Head of caudate nucleus (tissue), 42 donors: ENCODE results near the gene RAD51D.

Source experiments
- DNase-seq, 42 donors: peaks; one replicate each; pipeline versions ENCODE4 v3.0.0 to v3.0.0-alpha.2; 2020 to 2021; ENCODE audit warnings: mixed read lengths in 7 of 42
- intact Hi-C: fragments of 100-400 bp; cut with DNase I; formaldehyde crosslinking; loops from one replicate; pipeline ENCODE4 v1.15.0; 2022

Gene RAD51D

DNA sequence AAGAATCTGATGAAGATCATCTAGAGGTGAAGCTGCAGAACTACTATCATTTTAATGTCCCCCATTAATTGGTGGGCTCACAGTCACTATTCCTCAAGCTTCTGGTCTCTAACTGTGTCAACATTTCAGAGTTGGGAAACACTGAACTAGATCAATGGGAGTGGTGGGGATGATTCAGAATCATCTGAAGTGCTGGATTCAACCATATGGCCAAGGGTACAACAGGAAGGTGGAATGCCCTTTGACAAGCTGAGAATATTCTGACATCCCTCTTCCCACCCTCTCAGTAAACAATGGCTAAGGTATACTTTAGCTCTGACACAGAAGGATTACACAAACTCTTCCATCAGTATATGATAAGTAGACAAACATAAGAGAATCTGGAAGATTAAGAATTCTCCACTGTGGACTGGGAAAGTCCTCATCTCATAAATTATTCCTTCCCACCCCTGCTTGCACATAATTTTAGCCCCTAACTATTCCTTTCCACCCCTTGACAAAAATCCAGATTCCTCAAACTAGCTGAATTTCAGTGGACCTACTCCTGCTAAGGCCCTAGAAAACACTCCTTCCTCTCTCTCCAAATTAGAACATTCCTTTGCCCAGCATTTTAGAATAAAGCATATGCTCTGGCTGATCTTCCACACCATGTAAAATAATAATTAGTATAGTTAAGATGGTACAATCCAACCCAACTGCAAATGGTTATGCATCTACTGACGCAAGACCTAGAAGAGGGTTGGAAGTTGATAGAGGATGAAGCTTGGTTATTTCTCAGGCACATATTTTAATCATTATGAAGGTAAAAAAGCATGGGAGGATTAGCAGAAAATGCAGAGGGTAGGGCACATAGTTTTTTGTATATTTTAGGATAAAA lies 39.9 kb downstream of the RAD51D start:
- no peak for DNase-seq
- intact Hi-C loops = no loop called here

DNA sequence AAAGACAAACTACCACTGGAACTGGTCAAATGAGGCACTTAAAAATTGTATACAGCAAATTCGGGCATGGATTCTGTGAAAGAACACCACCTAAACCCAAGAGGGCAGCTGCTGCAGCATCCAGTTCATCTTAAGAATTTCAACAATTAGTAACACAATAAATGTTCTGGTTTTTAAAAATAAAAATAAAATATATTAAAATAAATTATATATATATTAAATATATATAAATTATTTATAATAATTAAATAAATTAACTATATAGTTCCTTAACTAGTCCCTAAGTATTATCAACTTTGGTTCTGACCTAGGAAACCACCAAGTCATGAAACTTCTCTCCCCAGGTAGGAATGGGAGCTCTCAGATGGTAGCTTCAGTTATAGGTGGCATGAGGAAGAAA lies 42.8 kb downstream of the RAD51D start:
- no peak for DNase-seq
- intact Hi-C loops = no loop called here

- peak in 10 of 42 donors; percentile 5 to 76 (median 36) for DNase-seq
- intact Hi-C loops = no loop called here
These were observed 44.7 kb downstream of the RAD51D start for GRCh38 chr17:35074711-35075707.

GRCh38 chr17:35073991-35074627 lies 45.6 kb downstream of the RAD51D start:
- intact Hi-C loops = no loop called here
- no peak for DNase-seq

- DNase-seq = no peak
- intact Hi-C loops = no loop called here
These were observed 46.4 kb downstream of the RAD51D start for GRCh38 chr17:35073183-35073790.

- no peak for DNase-seq
- intact Hi-C loops = no loop called here
These were observed 50.3 kb downstream of the RAD51D start for GRCh38 chr17:35069311-35069710.

DNA sequence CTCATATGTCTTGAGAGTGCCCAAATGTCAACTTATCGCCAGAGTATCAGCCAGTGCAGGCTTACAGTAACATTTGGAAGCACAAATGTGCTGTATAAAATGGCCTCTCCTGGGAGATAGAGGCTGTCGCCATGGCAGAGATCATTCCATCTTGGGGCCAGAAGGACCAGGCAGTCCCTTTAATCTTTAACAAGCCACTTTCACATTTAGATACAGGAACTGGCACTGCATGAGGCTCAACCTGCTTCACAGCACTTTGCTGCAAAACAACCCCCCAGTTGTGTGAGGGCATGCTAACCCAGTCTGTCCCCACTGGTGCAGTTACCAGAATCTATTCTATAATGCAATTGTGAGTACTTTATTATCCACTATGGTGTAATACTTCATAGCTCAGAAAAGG lies 51.4 kb downstream of the RAD51D start:
- DNase-seq = no peak
- intact Hi-C loops = no loop called here

GRCh38 chr17:35065880-35066279 lies 53.8 kb downstream of the RAD51D start:
- DNase-seq = no peak
- intact Hi-C loops = no loop called here

DNA sequence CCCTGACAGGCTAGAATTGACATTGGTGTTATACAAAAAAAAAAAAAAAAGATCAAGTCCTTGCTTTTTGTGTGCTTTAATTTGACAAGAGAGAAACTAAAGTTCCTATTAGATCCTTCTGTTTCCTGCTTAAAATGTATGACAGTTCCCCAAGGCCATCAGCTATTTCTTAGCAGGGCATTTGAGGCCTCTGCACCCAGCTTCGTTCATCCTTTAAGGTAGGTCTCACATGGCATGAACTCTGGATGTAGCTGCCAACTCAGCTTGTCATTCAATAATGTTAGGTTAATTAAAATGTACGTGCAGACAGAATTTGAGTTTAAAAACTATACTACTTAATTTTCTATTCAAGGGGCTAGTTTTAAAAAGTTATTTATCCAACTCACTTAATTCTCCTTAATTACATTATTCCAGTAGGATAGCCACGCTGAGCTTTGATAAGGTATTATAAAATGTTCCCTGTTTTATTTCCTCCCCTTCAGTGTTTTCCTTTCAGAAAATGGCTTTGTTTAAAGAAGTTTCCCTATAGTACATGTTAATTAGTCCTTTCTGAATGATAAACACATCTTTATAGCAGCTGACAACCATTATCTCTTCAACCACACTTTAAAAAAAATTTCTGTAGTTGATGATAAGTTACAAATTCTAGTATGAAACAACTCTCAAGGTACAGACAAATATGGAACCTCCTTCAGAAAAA lies 55.0 kb downstream of the RAD51D start:
- intact Hi-C loops = no loop called here

GRCh38 chr17:35063514-35064223 lies 56.0 kb downstream of the RAD51D start, which contains the start of gene RFFL:
RFFL (minus strand) TSS chr17:35063707; CDS start chr17:35026553, 37,154 bp downstream.
- peak; percentile 72 to 96 (median 89) for DNase-seq
- intact Hi-C loops = no loop called here

More for the DNA sequence above, 55.0 kb downstream of the RAD51D start:
- DNase-seq = no peak

GRCh38 chr17:35062308-35062707 lies 57.4 kb downstream of the RAD51D start:
- no peak for DNase-seq
- intact Hi-C loops = no loop called here

DNA sequence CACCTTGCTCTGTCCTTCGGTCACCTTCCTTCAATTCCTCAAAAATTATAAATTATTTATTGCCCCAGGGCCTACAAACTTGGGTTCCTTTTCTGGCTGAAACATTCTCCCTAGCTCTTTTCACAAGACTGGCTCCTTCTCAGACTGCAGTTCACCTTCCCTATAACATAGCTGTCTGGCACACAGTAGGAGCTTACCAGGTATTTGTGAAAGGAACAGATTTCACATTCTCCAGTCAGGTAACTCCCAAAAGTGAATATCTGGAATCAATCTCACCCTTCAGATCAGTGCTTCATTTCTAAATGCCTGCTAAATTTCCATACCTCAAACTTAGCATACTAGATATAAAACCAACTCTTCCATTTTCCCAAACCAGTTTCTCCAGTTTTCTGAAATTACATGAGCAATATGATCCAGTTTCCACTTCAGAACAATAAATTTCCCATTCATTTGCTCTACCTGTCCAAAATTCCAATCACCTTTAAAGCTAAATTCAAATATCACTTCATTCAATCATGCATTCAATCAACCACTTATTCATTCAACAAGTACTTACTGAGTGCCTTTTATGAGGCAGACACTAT lies 62.2 kb downstream of the RAD51D start:
- intact Hi-C loops = no loop called here
- DNase-seq = no peak

- DNase-seq = peak in 1 of 42 donors; percentile 22
- intact Hi-C loops = no loop called here
These were observed 63.6 kb downstream of the RAD51D start for GRCh38 chr17:35056013-35056412.

- intact Hi-C loops = no loop called here
These were observed 66.5 kb downstream of the RAD51D start for GRCh38 chr17:35053204-35053603.

GRCh38 chr17:35052780-35053179 lies 66.9 kb downstream of the RAD51D start:
- no peak for DNase-seq
- intact Hi-C loops = no loop called here

More at GRCh38 chr17:35053204-35053603, 66.5 kb downstream of the RAD51D start:
- DNase-seq = no peak

GRCh38 chr17:35052241-35052610 lies 67.4 kb downstream of the RAD51D start:
- DNase-seq = no peak
- intact Hi-C loops = no loop called here

DNA sequence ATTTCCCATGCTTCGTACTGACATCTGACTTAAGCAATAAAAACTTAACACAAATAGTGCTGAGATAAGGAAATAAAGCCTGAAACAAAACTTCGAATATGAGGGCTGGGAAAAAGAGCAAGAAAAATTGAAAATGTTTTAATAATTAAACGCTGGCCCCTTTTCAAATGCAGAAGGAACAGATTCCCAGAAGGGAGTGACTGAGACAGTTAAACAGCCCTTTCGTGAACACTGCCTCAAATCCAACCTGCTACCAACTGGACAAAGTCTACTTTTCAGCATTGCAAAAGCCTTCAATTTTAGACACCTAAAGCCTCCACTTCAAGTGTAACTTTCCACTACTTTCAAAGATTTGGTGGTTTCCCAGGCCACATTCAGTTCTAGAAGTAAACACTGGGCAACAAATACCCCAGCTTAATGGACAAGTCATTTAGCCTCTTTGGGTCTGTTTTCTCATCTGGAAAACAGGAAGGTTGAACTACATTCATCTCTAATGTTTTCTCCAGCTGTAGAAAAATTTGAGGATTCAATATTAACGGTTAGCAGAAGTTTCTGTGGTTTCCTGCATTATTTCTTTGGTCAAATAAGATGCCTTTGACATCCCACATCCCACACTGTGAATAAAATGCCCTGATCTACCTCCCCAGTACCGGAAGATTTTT lies 68.0 kb downstream of the RAD51D start:
- intact Hi-C loops = no loop called here
- peak in 1 of 42 donors; percentile 29 for DNase-seq
